CD4-positive, alpha-beta T cell treated with Interleukin-17A for 1 hour (primary cell): ENCODE measurements around the gene CHST14.

Experiments
- DNase-seq: peaks from one replicate; pipeline ENCODE4 v3.0.0-alpha.2; 2020

The CHST14 gene, protein sequence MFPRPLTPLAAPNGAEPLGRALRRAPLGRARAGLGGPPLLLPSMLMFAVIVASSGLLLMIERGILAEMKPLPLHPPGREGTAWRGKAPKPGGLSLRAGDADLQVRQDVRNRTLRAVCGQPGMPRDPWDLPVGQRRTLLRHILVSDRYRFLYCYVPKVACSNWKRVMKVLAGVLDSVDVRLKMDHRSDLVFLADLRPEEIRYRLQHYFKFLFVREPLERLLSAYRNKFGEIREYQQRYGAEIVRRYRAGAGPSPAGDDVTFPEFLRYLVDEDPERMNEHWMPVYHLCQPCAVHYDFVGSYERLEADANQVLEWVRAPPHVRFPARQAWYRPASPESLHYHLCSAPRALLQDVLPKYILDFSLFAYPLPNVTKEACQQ

DNA sequence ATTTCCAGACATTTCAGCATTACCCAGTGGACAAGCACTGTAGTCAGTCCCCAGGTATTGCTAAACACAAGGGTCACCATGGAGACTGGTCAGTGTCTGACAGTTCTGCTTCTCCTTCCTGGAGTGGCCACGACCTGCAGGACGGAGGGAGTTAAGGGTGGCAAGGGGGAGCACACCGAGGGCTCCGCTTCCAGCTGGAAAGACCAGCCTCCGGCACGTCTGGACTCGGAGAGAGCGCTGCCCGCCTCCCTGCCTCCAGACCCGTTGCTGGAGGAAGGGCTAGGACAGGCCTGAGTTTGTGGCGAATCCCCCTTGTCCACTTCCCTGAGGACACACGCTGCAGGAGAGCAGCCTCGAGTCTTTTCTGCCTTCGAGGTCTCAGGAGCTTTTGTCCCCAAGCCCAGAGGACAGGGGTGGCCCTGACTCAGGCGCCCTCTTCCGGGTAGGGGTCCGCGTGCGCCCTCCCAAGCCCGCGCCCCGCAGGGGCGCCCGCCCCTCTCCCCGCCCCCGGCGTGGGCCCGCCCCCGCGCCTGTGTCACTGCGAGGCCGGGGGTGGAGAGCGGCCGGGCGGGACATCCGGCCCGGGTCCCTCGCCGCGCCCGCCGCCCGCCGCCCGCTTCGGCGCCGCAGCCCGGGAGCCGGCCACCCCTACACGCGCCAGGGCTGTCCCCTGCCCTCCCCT, at the start of gene CHST14:
Gene CHST14 (plus strand): TSS at position 562 of the 682 bp plus-strand sequence. CDS start 230 bp downstream, outside the sequence.
- DNase-seq, result peak; percentile 64

DNA sequence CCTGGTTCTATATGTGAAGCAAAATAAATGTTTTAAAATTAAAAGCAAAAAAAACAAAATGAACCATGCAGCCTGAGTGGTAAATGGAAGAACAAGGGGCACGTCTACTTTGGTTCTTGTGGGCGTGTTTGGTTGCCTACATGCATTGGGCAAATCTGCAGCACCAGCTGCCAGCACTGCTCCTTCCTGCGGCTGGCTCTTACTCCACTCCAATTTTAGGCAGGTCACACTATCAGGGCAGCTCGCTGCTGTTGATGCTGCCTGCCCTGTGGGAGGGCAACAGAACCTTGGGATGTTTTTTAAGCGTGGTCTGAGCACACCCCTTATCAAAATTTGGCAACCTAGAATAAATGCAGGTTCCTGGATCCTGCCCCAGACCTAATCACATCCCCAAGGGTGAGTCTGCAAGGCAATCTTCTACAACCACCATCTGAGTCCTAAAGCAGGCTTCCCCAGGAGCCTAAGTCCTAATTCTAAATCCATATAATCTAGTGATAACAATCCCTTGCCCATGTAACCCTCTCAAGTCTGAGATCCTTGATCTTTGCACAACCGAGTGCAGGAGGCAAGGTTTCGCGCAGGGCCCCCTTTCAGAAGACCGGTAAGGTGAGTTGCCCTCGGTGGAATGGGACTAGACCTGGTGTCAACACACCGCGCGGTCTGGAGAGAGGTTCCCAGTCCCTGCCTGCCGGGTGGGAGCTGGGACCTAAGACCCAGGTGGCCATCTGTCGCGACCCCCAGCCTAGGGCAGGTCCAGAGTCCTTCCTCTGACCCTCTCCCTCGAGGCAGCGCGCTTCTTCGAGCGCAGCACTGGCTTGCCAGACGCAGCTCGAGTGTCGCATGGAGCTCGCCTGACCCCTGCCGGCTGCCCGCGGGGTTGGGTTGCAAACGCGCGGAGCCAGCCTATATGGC, 49.3 kb upstream of the CHST14 start:
- DNase-seq, result peak; percentile 80

DNA sequence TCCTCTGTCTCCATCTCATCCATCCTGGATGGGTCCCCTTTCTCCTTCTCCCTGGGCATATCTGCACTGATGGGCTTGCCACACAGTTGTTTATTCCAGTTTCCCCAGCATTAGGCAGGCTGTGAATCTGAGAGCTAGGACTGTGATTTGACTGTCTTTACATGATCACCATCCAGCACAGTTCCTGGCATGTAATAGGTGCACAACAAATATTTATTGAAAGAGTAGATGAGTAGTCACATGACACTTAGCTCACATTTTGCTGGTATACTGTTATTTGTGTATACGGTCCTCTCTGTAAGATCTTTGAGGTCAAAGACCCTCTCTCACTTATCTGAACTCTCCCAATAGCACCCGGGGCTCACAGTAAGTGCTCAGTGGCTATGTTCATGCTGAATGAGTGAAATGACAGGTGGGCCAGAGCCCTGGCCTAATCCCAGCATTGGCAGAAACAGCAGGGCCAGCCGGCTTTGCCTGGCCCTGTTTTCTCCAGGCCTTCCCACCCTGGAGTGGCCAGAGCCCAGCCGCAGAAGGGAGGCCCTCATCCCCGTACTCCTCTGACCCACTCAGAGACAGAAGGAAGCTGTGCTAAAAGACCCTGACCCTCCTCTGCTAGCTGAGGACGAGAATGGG, 46.2 kb upstream of the CHST14 start:
- no peak for DNase-seq

DNA sequence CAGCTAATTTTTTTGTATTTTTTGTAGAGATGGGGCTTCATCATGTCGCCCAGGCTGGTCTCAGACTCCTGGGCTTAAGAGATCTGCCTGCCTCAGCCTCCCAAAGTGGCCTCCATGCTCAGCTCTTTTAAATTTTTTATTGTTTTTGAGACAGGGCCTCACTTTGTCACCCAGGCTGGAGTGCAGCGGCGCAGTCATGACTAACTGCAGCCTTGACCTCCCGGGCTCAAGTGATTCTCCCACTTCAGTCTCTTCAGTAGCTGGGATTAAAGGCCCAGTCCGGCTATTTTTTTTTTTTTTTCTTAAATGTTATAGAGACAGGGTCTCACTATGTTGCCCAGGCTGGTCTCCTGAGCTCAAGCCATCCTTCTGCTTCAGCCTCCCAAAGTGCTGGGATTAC, 45.1 kb upstream of the CHST14 start:
- no peak for DNase-seq

DNA sequence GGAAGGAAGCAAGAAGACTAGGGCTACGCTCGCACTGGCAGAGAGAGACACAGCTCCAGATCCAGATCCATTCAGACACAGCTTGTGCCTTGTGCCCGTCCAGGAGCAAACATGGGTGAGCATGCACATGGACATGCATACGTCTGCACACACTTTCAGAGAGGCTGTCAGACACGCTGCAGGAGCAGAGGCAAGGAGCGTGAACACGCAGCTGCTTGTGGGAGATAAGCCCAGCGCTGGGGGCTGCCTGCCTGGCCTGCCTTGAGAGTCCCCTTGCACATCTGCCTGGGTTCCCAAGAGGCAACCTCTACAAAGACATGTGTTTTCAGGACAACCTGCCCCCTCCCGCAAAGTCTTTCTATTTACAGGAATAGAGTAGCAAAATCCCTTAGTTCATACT, 43.6 kb upstream of the CHST14 start:
- DNase-seq, result no peak

DNA sequence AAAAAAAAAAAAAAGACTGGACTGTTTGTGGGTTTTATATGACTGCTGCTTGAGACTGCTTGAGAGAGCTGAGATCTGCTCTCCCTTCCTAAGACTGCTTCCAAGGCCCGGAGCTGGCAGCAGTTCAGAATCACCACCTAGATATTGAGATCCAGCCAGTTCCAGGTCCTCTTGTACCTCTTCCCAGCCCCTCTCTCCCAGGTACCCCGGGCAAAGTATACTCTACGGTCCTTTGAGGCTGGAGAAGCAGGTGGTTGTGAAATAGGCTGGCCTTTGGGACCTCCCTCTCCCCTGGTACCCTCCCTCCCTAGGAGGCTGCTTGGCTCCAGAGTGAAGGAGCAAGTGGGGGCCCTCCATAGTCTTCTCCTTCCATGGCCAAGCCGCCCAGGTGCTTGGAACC, 42.6 kb upstream of the CHST14 start:
- no peak for DNase-seq

DNA sequence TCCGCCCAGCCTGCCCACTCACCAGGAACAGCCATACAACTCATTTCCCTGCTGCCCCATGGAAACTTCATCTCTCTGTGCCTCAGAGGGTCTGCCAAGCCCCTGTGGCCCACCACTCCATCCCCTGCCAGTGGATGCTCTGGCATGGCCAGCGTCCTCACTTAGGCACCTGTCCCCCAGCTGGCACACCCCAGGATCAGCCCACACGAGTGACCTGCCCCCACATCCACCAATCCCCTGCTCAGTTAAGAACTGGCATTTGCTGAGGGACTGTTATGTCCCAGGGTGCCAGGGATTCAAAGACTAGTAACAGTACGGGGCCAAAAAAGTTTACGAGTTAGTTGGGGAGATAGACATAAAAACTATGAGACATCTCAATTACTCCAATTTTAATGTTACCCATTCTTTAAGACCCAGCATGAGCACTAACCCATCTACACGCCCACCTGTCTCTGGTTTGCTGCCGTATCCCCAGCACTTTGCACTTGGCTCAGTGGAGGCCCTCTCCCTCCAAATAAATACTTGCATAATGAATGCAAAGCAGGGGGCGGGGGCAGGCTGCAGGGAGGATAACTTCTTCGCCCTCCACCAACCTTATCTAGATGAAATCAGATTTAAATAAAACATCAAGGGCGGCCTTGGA, 41.6 kb upstream of the CHST14 start:
- DNase-seq, result no peak

DNA sequence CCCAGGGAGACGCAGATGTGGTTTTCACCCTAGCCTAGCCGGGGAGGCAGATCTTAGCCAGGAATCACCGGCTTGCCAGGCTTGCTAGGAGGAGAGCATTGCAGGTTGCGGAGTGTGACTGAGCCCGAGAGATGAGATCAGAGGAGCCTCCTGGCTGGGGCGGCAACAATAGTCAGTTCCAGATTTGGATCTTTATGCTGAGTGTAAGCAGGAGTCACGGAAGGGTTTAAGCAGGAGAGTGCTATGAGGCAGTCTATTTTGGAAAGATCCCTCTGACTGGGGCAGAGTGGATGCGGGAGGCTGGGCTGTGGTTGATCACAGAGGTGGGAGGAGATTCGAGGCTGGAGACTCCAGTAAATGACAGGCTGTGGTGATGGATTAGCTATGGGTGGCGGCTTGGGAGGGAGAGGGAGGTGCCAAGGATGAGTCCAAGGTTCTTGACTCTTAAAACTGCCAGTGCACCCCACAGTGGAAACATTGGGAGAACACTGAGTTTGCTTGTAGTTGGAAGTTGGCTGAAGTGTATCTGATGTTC, 40.4 kb upstream of the CHST14 start:
- no peak for DNase-seq

DNA sequence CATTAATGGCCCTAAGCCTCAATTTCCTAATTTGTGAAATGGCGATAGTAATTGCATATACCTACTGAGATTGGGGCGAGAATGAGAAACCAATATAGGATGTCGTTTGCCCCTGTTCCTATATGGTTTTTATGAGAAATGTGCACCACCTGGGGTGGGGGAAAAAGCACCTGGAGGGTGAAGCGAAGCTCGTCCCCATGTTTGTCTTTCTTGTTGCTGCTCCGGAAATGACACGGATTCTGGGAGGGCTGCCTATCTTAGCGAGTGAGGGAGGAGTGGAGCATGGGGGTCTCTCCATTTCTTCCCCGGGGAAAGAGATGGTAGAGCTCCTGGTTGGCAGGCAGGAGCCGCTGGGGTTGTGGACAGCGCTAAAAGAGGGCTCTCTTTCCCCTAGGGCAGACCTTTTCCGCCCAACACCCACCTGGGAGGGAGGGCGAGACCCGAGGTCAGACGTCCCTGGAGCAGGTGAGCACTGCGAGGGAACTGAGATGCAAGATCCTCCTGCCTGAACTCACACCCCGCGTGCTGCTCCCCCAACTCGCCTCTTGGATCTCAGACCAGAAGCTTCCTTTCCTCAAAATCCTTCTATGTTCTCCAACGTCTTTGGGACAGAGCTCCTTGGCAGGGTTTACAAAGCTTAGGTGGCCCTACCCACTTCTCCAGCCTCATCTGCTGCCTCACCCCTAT, 35.6 kb upstream of the CHST14 start:
- DNase-seq, result no peak

DNA sequence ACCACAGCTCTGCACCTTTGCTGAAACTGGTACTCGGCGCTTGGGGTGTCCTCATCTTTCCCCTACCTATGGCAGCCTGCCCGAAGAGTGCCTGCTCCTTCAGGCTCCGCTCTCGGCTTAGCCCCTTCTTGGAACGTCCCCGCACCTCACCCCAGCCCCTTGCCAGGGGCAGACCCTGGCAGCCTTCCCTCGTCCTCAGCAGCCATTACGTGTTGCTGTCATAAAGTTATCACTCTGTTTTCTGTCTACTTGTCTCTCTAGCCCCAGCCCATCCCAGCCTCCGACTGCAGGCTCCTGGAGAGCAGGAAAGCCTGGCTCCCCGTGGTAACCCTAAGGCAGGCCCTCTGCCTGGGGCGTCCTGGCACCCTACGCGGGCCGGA, 35.1 kb upstream of the CHST14 start:
- DNase-seq, result no peak

DNA sequence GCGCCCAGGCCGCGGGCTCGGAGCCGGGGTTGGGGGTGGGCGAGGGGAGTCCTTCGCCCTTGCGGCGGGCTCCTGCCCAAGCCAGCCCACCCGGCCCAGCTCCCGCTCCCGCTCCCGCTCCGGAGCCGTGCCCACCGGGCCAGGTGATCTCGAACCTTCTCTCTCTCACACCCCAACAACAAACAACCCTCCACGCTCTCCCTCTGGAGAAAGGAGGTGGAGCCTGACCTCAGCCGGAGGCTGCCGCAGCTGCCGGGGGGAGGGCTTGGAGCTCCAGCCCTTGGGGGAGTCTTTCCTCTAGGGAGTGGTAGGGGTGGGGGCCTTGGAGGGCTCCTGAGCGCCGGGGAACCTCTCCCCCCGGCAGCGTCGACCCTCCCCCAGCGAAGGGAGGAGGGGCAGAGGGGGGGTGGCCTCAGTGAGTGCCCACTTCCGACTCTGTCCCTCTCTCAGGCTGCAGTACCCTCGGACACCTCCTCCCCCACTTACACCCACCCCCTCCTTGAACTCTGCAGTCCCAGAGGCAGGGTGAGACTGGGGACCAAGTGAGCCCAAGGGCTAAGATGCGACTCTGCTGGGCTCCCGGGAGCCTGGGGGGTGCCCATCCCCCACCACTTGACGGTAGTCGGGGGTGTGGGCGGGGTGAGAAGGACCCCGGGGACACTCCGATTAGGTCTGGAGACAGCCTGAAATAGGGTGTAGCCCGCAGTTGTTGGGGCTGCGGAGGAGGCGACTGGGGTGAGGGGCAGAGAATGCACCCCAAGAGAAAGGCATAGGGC, 34.5 kb upstream of the CHST14 start:
- no peak for DNase-seq

DNA sequence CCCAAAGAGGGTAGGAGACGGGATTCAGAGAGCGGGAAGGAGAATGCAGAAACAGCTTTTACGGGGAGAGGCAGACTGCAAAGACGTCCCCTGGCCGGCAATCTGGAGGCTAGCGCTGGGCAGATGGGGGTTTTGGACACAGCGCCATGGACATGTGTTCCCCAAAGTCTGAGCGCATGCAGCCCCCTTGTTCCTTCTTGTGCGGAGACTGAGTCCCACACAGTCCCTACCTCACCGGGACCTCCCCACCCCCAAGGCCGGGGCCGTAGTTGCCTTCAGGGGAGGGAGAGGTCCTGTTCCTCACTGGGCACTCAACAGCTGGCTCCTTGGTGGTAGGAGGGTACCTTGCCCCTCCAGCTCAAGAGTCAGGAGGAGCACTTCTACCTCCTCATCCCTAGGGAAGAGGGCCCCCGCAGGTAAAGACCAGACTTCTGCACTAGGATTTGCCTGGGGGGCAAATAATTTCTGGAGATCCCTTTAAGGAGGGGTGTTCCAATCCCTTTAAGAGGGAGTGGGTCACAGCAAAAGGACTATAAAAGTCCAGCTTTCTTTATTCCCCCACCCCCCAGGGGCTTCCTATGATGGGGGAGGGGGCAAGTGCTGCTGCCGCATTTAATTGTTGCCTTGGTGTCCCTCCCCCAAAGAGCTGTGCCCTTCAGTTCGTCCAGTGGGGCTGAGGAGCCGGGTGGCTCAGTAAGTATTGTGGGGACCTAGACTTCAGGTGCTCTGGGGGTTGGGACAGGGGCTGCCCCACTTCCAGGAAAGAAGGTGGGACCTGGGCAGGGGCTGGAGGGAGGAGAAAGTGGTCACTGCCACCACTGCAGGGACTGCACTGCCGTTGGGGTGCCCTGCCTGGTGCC, 33.7 kb upstream of the CHST14 start:
- DNase-seq, result no peak

DNA sequence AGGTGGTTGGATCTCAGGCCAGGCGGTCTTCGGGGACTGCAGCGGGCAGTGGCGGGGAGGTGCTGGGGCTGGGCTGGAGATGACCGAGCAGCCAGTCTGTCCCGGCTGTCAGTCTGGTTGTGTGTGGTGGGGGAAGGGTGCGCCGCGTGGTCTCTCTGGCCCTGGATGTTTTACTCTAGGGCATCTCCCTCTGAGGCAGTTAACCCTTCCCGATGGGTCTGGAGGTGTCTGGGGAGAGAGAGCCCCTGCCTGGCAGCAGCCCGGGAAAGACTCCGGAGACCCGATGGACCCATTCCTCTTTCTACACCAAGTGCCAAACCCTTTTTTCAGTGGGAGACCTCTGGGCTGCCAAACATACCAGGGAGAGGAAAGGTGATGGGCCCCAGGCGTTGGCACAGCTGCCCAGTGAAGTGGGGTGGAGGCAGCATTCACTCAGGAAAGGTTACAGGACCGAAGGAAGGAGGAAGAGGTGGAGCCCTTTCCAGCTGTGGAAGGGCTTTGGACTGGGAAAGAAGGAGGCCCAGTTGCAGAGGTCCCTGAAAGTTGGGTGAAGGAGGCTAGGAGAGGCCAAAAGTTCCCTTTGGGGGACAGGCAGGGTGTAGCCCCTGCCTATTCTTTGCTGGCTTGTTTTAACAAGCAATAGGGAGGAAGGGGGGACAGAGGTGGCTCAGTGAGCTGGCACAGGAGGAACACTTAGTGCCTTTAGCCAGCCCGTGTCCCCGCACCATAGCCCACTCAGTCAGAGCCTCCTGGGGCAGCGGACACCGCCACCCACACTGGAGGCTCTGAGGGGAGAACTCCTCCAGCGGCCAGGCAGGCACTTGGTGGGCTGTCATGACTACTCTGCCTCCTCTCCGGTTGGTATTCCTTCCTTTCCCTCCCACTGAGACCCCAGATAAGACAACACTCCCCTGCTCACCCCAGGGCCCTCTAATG, 32.8 kb upstream of the CHST14 start:
- no peak for DNase-seq

DNA sequence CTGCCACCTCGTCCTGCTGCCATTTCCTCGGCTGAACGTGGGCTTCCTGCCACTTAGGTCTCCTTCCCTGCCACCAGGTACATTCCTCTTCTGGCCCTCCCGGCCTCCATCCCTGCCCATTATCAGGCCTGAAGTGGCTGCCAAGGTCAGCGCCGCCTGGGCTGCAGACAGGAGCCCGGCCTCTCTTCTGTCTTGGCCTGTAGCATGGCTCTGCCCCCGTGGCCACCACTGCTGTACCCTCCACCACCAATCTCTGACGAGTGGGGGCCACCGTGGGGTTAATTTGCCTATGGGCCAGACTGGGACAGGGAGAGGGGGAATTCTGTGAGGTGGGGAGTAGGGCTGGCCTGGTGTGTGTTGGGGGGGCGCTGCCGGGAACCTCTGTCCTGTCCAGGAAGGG, 32.1 kb upstream of the CHST14 start:
- DNase-seq, result no peak

DNA sequence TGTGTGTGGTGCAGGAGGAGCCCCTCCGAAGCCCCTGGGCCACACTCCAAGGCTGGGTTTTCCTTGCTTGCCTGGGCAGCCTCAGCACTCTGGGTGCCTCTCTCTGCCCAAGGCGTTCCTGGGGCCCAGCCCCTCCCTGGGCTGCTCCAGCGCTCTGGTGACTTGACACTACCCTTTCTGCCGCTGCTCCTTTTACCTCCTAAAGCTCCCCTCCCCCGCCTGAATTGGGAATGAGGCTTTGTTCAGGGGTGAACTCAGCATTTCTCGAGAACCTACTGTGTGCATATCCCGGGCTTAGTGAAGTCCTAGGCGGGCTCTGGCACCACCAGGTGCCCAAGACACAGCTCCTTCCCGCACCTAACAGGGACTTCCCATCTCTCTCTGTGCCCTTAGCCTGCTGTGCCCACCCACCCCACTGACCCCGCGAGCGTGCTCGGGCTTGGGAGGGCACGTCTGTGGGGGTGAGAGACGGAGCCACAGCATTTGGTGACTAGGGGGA, 31.3 kb upstream of the CHST14 start:
- DNase-seq, result no peak

DNA sequence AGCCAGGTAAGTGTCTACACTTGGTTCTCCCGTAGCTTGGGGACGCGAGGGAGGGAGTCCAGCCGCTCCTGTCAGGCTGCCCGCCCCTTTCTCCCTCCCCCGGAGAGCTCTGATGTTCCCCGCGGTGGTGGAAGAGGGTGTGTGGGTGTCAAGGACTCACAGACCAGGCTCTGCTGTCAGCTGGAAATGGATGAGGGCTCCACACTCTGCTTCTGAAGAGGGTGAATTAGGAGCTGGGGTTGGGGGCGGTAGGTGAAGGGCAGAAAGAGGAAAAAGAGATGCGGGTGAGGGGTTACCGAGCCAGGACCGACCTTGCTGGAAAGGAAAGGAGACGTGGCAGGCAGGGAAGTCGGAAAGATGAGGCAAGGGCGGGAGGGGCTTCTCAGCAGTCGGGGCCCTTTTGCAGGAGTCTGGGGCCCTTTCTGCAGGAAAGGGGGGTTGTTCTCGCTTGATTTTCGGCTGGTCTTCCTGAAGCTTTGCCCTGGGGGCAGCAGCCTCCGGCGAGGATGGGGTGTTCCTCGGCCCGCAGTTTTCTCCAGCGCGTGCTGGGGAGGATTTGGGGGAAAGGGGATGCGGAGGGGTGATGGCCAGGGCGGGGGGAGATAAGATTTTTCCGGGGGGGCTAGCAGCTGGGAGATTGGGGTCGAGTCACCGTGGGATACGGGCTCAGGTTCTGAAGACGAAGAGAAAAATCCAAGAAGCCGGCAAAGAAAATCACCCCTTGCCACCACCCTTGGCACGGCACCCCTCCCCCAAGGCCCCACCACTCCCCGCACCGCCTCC, 30.6 kb upstream of the CHST14 start:
- peak; percentile 30 for DNase-seq

DNA sequence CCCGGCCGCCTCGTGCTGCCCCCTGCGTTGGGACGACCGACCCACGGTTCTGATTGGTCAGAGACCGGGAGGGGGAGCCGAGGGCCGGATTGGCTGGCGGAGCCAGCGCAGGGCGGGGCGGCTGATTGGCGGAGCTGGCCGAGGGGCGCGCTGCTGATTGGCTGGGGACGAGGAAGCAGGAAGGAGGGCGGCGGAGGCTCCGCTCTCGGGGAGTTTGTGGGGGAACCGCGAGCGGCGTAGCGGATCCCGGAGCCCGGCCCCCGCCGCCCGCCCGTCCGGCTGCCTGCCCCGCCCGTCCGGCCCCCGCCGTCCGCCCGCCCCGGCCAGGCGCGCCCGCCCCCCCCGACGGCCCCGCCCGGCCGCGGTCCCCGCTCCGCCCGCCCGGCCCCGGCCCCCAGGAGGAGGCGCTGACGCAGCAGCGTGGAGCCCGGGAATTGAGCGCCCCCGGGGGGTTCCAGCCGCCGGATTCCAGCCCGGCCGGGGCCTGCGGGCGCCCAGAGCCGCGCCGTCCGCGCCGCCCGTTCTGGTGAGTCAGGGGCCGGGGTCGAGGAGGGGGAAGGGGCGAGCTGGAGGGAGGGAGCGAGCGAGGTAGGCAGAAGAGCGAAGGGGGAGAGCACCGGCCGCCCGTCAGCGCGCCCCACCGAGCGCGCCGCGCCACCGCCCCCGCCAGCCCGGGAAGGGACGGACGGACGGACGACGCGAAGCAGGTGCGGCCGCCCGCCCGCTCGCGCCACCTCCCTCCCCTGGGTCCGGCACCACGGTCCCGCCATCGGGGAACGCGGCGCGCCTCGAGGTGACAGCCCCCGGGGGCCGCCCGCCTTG, 29.8 kb upstream of the CHST14 start, which contains the start of gene BAHD1:
Gene BAHD1 (plus strand): TSS at position 211 of the 822 bp plus-strand sequence. CDS start 17,512 bp downstream, outside the sequence.
- DNase-seq, result peak; percentile 96
